VCaP (cell line): ENCODE measurements around the gene PXMP4.

ENCODE experiments used
- H3K27ac ChIP-seq: fragments of 450-650 bp; 2 replicates; pipeline ENCODE4 v1.5.1; 2017
- CTCF ChIP-seq: fragments of 450-650 bp; conservative IDR thresholded peaks from 2 replicates; pipeline ENCODE4 v1.5.1; 2017; ENCODE audit warnings: mild to moderate bottlenecking, moderate library complexity

The PXMP4 gene

GRCh38 chr20:33697129-33697528 lies 23.0 kb downstream of the PXMP4 start:
- TF ChIP-seq CTCF: no peak
- H3K27ac ChIP-seq: no peak overlapping the region

DNA sequence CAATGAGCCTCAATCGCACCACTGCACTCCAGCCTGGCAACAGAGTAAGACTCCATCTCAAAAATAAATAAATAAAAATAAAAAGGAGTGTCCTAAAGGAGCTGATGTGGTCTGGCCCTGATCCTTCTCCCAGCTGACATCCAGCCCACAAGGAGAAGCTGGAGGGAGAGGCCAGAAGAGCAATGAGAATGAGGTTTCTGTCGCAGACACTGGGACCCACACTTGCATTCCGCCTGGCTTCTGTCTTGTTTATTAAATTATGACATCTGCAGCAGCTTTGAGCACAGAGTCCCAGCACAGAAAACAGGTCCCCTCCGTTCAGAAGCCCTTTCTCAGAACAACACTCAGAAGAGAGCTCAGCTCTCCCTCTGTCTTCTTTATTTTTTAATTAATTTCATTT lies 23.7 kb downstream of the PXMP4 start:
- no peak for TF ChIP-seq CTCF
- no peak overlapping the region for H3K27ac ChIP-seq

DNA sequence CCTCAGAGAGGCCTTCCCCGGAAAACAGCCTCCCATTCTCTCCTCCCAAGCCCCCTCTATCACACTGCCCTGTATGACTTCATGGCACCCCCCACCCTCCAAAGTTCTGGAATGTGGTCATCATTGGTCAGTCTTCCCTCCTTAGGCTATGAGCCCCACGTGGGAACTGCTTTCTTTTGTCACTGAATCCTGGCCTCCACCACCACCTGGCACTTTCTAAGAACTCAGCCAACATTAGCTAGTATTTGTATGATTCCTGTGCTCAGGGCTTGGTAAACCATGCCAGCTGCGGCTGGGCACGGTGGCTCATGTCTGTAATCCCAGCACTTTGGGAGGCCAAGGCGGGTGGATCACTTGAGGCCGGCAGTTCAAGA lies 25.5 kb downstream of the PXMP4 start:
- no peak for TF ChIP-seq CTCF
- no peak overlapping the region for H3K27ac ChIP-seq

GRCh38 chr20:33693741-33694638 lies 26.1 kb downstream of the PXMP4 start:
- TF ChIP-seq CTCF: no peak
- H3K27ac ChIP-seq: no peak overlapping the region

DNA sequence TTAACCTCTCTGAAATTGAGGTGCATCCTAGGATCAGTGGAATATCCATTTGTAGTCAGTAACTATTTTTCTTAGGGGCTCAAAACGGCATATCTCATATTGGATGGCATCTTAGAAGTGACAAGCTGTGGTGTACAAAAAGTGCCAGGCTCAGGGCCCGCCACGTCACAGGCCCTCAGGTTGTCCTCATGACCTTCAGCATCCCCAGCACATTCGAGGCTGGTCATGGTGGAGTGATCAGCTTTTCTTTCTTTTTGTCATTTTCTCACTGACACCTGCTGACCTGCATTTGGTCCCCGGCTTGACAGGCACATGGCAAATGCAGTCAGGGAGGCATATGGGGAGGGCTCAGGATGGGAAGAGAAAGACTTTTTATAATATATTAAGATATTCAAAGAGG lies 26.8 kb downstream of the PXMP4 start:
- no peak overlapping the region for H3K27ac ChIP-seq
- TF ChIP-seq CTCF: no peak

- H3K27ac ChIP-seq: peak overlapping the region; percentile 92
- TF ChIP-seq CTCF: no peak
These were observed 30.1 kb downstream of the PXMP4 start for GRCh38 chr20:33689973-33690372.

DNA sequence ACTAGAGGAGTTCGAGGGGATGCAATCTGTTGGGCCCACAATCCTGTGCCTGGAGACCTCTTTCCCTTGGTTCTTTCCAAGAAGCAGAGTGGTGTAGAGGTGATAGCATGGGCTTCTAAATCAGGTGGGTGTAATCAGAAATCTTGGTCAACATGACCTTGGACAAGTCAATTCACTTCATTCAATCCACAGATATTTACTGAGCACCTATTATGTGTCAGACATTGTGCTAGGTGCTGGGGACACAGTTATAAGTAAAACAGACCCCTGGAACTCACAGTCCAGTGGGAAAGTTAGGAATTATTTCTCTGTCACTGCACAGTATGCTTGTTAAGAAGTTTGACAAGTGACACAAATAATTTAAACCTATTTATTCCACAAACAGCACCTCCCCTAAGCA lies 30.6 kb downstream of the PXMP4 start:
- peak overlapping the region; percentile 92 for H3K27ac ChIP-seq
- no peak for TF ChIP-seq CTCF
